Measurements from ENCODE around the gene ACY1.

Gene ACY1

DNA sequence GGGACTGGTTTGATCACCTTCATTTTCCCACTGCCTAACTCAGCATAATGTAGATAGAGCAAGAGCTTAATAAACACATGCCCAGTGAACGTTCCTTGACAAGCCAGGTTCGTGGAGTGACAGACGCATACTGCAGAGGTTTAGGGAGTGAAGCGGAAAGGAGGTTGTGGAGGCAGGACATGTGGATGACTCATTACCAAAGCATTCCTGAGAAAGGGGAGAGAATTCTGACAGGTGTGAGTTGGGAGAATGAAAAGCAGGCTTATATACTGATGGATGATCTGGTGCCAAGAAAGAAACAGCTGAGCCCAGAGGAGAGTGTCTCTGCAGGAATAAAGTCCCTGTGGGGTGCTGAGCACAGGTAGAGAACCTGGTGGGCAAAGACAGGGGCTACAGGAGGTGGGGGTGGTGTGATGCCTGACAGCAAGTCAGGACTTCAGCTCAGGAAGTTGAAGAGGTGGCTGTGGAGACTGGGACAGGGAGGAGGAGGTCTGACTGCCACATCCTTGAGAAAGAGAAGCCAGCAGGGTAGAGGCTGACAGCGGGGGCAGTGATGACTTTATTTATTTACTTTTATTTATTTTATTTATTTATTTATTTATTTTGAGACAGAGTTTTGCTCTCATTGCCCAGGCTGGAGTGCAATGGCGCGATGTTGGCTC lies 14.7 kb downstream of the ACY1 start:
- DNase-seq (ENCODE audit: low read depth, low spot score): no peak
- H3K4me3 ChIP-seq (ENCODE audit: low read length): no peak overlapping the region

DNA sequence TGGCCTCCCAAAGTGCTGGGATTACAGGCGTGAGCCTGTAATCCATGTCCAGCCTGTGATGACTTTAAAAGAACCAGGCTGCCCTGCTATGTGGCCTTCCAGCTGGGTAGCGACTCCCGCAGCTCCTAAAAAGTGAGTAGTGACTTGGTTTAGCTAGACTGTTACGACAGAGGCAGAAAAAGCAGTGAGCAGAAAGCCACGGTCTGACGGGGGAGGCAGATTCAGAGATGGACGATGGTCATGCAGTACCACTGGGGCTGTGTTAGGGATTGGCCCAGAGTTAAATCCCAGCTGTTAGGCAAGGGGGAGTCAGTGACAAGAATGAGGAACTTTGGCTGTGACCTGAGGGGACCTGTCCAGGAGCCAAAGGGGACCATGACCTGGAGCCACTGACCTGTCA lies 15.4 kb downstream of the ACY1 start:
- no peak overlapping the region for H3K4me3 ChIP-seq (ENCODE audit: low read length)
- no peak for DNase-seq (ENCODE audit: low read depth, low spot score)

DNA sequence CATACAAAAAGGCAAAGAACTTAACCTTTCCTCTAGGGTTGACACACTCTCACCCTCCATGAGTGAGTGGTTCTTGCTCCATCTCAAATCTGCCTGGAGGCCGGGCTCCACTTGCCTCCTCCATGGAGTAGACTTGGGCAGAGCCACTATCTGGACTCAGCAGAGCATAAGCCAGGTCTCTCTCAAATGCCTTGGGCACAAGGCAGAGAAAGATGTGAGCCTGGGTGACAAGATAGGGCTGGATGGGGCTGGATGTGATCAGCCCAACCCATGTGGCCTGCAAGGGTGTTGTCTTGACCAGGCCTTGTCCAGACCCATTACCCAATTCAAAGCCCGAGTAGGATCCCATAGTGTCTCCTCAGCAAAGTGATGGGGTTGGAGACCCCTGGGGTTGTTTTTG lies 16.5 kb downstream of the ACY1 start:
- no peak for DNase-seq (ENCODE audit: low read depth, low spot score)
- no peak overlapping the region for H3K4me3 ChIP-seq (ENCODE audit: low read length)

DNA sequence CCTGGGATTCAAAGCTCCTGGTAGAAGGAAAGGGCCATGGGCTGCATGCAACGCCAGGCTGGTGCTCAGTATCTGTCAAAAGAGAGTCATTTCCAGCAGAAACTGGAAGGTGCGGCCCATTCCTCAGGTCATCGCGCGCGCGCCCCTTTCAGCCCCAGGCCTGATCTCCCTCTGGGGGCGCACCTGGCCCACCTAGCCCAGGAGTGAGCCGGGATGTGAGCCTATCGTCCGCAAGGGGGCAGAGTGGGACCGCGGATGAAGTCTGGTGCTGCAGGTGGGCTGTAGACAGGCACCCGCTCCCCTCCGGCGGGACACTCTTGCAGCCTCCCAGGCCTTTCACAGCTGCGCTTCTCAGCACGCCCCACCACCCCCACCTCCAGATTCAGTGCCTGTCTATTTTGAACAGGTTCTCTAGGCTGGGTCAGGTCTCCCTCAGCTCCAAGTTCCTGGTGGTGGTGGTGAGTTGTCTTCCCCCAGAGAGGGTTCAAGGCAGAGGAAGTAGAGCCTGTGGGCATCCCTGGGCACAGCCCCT lies 18.2 kb downstream of the ACY1 start:
- DNase-seq (ENCODE audit: low read depth, low spot score): peak; percentile 82
- no peak overlapping the region for H3K4me3 ChIP-seq (ENCODE audit: low read length)

DNA sequence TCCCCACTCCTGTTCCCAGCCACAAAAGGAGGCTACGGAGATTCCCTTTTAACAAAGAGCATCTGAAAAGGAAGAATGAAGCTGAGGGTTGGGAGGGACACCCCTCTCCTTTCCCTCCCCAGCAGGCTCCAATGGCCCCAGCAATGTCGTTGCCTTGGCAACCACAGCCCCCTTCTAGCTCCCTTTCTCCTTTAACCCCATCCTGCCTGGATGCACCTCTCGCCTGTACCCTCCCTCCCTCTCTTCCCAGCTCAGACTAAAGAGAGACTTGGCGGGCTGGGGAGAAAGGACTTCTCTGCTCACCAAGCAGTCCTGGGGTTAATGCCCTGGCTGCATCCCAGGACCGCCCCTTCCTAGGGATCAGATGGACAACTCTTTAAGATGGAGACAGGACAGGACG lies 19.4 kb downstream of the ACY1 start:
- no peak for DNase-seq (ENCODE audit: low read depth, low spot score)
- H3K4me3 ChIP-seq (ENCODE audit: low read length): no peak overlapping the region

DNA sequence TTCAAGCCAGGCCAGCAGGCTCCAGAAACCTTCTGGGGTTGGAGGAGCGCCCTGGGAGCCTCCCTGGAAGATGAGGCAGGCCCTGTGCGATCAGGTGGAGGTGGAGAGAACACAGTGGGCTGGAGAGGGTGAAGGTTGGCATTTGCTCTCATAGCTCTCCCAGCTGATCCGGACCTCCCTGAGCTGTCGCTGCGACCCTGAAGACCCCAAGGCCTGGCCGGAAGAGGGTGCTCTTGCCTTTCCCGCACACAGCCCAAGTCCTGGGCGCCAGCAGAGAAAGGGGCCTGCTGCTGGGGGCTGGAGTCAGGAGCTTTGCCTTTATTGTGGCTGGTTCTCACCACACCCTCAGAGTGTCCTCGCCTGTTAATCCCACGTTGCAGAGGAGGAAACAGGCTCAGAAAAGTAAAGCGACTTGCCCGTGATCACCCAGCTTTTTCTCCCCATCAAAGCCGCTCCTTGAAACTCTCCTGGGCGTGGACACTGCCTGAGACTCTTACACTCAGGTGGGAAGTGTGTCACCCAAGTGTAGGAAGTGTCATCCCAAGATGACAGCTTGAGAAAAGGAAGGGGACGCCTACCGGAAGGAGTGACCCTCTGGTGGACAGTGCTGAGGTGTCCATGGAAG lies 20.9 kb downstream of the ACY1 start:
- no peak overlapping the region for H3K4me3 ChIP-seq (ENCODE audit: low read length)
- no peak for DNase-seq (ENCODE audit: low read depth, low spot score)

DNA sequence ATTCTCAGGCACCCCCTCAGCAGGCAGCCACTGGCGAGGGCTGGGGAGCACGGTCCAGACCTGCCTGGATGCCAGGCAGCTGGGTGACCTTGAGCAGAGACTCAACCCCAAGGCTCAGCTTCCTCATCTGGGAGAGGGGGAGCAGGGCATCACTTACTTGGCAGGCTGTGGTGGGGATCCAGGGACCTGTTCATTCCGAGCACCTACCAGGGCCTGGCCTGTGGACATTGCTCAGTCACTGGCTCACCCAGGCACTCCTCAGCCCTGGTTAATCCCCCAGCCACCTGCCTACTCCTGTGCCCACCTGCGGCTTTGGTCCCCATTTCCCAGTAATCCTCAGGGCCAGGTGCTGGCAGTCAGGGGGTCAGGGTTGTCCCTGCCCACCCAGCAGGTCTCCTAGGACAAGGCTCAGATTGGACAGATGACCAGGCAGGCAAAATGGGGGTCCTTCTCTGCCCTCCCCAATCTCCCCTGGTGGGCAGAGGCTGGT lies 21.6 kb downstream of the ACY1 start:
- H3K4me3 ChIP-seq (ENCODE audit: low read length): no peak overlapping the region
- no peak for DNase-seq (ENCODE audit: low read depth, low spot score)

DNA sequence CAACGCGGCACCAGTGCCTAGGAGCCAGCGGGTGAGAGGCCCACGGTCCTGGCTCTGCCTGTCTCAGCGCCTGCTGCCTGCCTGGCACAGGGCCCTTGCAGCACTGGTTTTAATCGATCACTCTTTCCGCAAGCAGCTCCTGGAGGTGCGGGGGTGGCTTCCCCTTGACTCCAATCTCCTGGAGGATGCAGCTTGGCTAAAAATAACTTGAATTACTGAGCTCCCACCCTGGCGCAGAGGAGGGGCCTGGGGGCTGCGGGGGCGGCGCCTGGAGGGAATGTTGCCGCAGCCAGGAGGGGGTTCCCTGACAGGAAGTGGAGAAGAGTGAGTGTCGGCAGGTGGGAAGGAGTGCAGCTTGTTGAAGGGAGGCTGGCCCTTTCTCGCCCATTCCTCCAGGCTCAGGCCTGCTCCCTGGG lies 22.2 kb downstream of the ACY1 start:
- DNase-seq (ENCODE audit: low read depth, low spot score): no peak
- H3K4me3 ChIP-seq (ENCODE audit: low read length): no peak overlapping the region

DNA sequence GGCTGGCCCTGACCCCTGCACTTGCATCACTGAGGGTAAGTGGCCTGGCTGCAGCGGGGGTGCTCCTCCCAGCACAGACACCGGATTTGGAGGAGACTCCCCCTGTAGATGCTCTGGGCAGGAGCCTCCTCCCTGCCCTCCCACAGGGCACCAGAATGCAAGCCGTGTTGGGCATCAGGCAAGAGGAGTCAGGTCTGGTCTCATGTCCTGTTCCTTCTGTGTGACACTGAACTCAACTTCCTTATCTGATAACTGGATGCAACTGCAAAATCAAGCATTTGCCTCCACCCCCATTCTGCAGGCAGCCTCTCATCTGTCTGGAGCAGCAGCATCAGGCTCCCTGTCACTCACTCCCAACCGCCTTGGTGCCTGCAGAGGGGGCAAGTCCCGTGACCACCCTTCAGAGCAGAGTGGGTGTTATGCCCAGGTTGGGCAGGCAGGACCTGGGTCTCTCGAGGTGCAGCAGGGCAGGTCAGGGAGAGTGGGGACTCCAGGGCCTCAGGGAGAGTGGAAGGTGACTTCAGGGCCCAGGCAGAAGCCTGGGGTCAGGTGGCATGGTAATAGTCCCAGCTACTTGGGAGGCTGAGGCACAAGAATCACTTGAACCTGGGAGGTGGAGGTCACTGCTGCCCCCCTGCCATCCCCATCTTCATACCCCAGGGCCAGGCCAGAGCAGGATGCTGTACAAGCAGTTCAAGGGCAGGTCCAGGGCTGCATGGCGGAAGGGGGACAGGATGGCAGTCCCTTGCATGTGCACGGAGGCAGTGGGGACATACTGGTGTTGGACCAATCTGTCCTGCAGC lies 22.9 kb downstream of the ACY1 start:
- DNase-seq (ENCODE audit: low read depth, low spot score): no peak
- H3K4me3 ChIP-seq (ENCODE audit: low read length): no peak overlapping the region

DNA sequence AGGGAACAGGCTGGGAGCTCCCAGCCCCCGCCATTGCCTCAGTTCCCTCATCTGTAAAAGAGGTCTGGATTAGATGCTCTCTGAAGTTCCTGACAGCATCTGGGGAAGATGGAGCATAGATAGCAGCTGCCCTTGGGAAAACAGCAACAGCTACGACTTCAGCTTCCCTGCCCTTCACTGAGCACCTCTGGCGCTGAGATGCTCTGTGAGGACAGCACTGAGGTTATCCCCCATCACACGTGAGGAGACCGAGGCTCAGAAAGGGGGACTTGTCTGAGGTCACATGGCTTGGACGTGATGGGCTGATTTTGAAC lies 23.4 kb downstream of the ACY1 start:
- no peak overlapping the region for H3K4me3 ChIP-seq (ENCODE audit: low read length)

DNA sequence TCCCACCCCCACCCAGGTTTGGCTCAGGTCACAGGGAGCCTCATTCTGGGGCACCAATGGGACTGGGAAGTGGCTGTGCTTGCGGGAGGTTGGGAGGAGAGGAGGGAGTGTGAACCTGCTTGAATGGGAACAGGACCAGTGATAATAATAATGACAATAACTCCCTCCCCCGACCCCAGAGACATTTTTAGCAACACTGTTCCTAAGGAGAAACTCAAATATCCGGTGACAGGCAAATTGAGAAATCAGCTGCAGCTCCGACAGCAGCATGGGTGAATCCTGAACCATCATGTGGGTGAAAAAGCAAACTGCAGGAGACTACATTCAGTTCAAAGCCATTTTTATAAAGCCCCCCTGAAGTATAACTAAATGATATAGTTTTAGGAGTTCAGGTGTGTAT lies 24.0 kb downstream of the ACY1 start:
- no peak overlapping the region for H3K4me3 ChIP-seq (ENCODE audit: low read length)
- no peak for DNase-seq (ENCODE audit: low read depth, low spot score)

More for the DNA sequence above, 23.4 kb downstream of the ACY1 start:
- DNase-seq (ENCODE audit: low read depth, low spot score): no peak

DNA sequence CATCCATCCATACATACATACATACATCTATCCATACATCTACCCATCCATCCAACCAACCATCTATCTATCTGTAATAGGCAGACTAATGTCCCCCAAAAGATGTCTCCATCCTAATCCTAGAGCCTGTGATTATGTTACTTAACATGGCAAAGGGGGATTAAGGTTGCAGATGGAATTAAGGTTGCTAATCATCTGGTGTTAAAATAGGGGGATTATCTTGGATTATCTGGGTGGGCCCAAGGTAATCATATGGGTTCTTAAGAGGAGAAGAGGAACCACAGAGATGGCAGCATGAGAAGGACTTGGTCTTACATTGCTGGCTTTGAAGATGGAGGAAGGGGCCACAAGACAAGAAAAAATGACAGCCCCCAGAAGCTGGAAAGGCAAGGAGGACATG lies 27.1 kb downstream of the ACY1 start:
- H3K4me3 ChIP-seq (ENCODE audit: low read length): no peak overlapping the region
- no peak for DNase-seq (ENCODE audit: low read depth, low spot score)

DNA sequence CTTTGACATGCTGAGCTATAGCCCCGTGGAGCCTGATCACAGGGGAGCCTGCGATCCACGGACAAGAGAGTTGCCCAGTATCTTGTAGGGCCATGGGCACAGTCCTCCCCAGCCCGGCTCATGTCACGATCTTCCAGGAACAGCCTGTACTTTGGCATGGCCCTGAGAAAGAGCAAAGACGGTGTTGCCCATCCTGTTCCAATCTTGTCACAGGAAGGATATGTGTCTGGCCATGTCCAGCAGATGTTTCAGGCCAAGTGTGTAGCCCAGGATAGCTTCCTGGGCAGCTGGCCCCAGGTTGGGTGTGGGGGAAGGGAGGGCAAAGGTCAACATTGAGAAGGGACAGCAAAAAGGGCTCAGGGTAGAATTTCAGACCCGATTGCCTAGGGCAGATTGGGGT lies 29.4 kb downstream of the ACY1 start:
- no peak for DNase-seq (ENCODE audit: low read depth, low spot score)

DNA sequence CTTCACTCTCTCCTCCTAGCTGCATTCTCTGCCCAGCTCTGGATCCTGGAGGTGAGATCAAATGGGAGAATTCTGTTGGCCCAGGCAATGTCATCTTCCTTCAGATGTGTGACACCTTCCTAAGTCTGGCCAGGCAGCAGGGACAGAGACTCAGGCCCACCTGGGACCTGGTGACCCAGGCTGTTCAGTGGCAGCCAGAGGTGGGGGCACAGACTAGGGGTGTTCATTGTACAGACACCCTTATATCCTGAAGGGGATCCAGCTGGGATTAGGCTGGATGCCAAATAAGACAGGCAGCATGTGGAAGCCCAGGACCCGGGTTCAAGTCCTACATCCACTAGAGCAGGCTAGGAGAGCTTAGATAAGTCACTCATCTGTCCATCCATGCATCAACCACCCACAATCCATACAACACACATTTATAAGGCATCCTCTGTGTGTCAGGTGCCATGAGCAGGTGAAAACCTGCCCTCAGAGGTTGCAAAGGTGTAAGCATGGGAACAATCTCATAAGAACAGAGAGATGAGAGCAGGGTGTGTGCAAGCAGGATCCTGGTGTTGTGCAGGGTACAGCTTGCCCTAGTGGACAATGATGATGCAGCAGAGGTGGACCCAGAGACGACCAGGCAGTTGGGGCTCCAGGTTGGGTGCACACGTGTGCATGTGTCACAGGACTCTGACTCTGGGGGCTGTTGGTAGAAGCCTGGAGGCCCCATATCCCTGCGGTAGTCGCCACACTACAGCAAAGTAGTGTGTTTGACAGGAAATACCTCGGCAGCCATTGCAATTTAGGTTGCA lies 30.7 kb downstream of the ACY1 start:
- no peak overlapping the region for H3K4me3 ChIP-seq (ENCODE audit: low read length)
- DNase-seq (ENCODE audit: low read depth, low spot score): no peak

More for the DNA sequence above, 29.4 kb downstream of the ACY1 start:
- H3K4me3 ChIP-seq (ENCODE audit: low read length): no peak overlapping the region

DNA sequence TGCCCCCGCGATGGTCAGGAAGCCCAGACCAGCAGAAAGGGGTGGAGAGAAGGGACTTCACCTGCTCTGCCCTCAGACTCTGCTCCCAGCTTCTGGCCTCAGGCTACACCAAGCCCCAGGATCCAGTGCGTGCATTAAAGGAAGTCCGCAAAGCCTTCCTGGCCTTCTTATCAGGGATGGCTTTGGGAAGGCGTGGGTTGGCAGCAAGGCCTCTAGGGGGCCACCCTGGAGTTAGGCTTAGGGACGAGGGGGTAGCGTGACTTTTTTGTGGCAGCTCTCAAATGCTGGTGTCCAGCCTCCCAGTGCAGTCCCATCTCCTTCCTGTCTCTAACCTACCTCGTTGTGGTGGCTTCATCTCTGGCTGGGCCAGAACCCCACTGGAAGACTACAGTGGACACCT lies 31.3 kb downstream of the ACY1 start:
- DNase-seq (ENCODE audit: low read depth, low spot score): no peak
- H3K4me3 ChIP-seq (ENCODE audit: low read length): no peak overlapping the region

DNA sequence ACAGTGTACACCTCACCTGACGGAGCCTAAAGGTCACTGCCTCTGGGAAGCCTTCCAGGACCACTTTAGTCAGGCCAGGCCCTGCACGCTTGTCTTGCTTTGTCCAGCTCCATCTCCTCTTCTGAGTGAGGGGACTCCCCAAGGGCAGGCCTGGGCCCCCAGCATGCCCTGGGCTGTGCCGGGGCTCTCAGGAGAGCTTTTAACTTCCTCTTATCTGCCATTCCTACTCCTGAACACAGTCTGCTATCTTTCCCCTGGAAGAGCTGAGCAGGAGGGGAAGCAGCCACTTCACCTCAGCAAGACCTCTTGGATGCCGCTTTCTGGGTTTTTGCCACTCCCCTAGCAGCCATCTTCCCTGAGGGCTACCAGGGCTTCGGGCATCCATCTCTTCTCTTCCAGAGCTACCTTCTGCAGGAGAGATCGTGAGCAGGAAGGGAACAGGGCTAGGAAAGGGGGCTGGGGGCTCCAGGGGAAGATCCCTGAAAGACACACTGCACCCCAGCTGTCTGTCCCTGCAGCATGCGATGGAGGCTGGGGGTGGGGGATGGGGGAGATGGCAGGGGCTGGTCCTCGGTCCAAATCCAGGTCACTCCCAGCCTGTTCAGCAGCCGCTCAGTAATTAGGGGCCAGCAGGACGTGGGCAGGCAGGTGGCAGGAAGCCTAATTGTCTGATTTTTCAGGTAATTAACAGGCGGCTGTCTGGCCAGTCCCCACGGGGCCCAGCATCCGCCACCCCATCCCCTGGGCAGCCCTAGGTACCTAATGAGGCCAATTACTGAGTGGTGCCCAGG lies 32.3 kb downstream of the ACY1 start:
- no peak for DNase-seq (ENCODE audit: low read depth, low spot score)
- no peak overlapping the region for H3K4me3 ChIP-seq (ENCODE audit: low read length)

DNA sequence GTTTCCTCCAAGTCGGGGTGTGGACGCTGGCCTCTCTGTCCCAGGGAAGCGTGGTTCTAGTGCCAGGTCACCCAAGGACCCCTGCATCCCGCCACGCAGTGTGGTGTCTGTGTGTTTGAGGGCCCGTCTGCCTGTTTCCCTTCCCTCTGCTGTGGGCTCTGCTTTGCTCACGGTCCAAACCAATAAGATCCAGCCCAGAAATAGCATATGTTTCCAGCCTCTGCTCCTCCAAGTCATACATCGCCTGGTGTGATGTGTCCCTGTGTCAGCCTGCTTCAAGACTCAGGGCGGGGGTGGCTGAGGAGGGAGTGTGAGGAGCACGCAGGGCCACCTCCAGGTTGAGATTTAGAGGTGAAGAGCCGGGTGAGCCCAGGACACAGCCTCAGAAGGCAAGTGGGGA lies 34.3 kb downstream of the ACY1 start:
- no peak for DNase-seq (ENCODE audit: low read depth, low spot score)
- no peak overlapping the region for H3K4me3 ChIP-seq (ENCODE audit: low read length)

DNA sequence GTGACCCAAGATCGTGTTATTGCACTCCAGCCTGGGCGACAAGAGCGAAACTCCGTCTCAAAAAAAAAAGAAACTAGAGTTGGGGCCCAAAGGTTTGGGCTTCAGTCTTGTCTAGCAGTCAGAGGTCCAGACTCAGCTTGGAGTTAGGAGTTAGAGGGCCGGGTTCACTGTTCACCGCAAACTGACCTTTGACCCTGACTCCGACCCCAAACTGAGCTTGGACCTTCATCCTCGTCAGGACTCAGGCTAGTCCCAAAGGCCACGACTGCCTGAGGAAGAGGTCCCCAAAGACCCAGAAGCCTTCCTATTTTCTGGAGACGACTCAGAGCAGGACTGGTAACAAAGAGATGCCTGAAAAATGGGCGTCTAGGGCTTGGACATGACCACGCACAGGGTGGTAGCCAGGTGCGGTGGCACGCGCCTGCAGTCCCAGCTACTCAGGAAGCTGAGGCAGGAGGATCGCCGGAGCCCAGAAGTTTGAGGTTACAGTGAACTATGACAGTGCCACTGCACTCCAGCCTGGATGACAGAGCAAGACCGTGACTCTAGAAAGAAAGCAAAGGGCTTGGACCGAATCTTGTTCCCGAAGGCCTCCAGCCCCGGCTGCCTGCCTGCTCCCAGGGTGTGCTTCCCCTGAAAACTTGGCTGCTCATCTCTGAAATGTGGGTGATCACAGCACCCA lies 35.1 kb downstream of the ACY1 start:
- no peak for DNase-seq (ENCODE audit: low read depth, low spot score)
- H3K4me3 ChIP-seq (ENCODE audit: low read length): no peak overlapping the region
